ENCODE data around the gene JAZF1.

The JAZF1 gene

GRCh38 chr7:28060371-28060950 lies 120.1 kb downstream of the JAZF1 start:
- no peak overlapping the region for H3K27ac ChIP-seq
- no peak for TF ChIP-seq CTCF (conservative IDR thresholded peaks at IDR 0.05)

- no peak overlapping the region for H3K27ac ChIP-seq
These were observed 125.4 kb downstream of the JAZF1 start for GRCh38 chr7:28055161-28055544.

GRCh38 chr7:28054531-28055160 lies 125.9 kb downstream of the JAZF1 start:
- TF ChIP-seq CTCF (conservative IDR thresholded peaks at IDR 0.05): no peak
- no peak overlapping the region for H3K27ac ChIP-seq

More at GRCh38 chr7:28055161-28055544, 125.4 kb downstream of the JAZF1 start:
- TF ChIP-seq CTCF (conservative IDR thresholded peaks at IDR 0.05): no peak

- H3K27ac ChIP-seq: no peak overlapping the region
- no peak for TF ChIP-seq CTCF (conservative IDR thresholded peaks at IDR 0.05)
These were observed 127.7 kb downstream of the JAZF1 start for GRCh38 chr7:28052933-28053332.

GRCh38 chr7:28048694-28049093 lies 131.9 kb downstream of the JAZF1 start:
- no peak for TF ChIP-seq CTCF (conservative IDR thresholded peaks at IDR 0.05)
- H3K27ac ChIP-seq: no peak overlapping the region

DNA sequence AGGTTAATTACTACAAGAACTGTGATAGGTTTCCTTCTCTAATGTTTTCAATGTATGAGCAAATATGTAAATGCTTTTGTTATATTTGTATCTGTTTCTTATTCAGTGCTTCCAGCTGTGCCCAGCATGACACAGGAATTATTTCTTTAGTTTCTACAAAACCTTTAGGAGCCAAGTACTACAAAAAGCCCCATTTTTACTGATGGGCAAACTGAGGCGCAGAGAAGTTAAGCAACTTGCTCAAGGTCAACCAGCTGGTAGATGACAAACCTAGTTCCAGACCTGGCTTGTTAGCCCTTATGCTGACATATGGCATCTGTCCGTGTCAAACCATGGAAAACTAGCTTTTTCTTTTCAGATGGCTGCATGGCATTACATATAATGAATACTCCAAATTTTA lies 134.6 kb downstream of the JAZF1 start:
- no peak overlapping the region for H3K27ac ChIP-seq
- TF ChIP-seq CTCF (conservative IDR thresholded peaks at IDR 0.05): no peak

- TF ChIP-seq CTCF (conservative IDR thresholded peaks at IDR 0.05): no peak
- no peak overlapping the region for H3K27ac ChIP-seq
These were observed 135.0 kb downstream of the JAZF1 start for GRCh38 chr7:28045592-28045991.
